Endothelial cell of umbilical vein (primary cell): ENCODE measurements around the gene DDHD1. TPM values are rescaled to one million over a fixed set of nuclear protein-coding genes. Genes with fewer than 3 reads are reported as not detected.

ENCODE experiments used
- BruUV-seq: library from RNA; stranded (reverse); fragments of 400-500 nt; replicated peaks from 2 replicates; lab custom pipeline; 2021; lab: Mats Ljungman, UMichigan
- CTCF ChIA-PET: fragments of 300-600, 350-600 bp; sonication (Branson Sonifier 250); formaldehyde crosslinking; loops from one replicate; lab custom pipeline; 2021; ENCODE audit warnings: antibody characterized with exemption, inconsistent platforms; lab: Charles Lee
- POLR2A ChIA-PET: fragments of 300-600, 350-600 bp; sonication (Branson Sonifier 250); formaldehyde crosslinking; loops from one replicate; lab custom pipeline; 2021; ENCODE audit warnings: antibody characterized with exemption, inconsistent platforms; lab: Charles Lee
- DNase-seq: peaks from one replicate; pipeline ENCODE4 v3.0.0-alpha.2; 2011; ENCODE audit warnings: low read depth, low spot score
- FAIRE-seq: peaks from 2 replicates; lab custom pipeline; 2011; peaks lifted over from hg19 to GRCh38; lab: Jason Lieb, UNC
- H2AFZ ChIP-seq: 2 replicates; pipeline ENCODE4 v1.6.0; 2012; ENCODE audit warnings: low read depth, low read length, control low read depth, inconsistent platforms
- H3K27ac ChIP-seq: 2 replicates; pipeline ENCODE4 v1.5.1; 2011; ENCODE audit warnings: low read depth, mild to moderate bottlenecking, control low read depth, low read length, moderate library complexity; ENCODE audit not compliant: insufficient read depth
- H3K27me3 ChIP-seq, 2 experiments: 2 replicates each; pipeline versions ENCODE4 v1.6.0 to v1.6.1; 2011; ENCODE audit warnings: low read length in 2 of 2, mixed read lengths in 1 of 2; ENCODE audit not compliant: control insufficient read depth in 2 of 2, insufficient read depth in 2 of 2
- H3K36me3 ChIP-seq, 2 experiments: 2 replicates in 1 of 2; 3 replicates in 1 of 2; pipeline ENCODE4 v1.5.1; 2011; ENCODE audit warnings: low read length in 2 of 2, mild to moderate bottlenecking in 1 of 2, moderate library complexity in 1 of 2; ENCODE audit not compliant: control insufficient read depth in 2 of 2, insufficient read depth in 2 of 2; ENCODE audit errors: extremely low read depth in 1 of 2
- H3K4me1 ChIP-seq: 3 replicates; pipeline ENCODE4 v1.5.1; 2011; ENCODE audit warnings: mild to moderate bottlenecking, low read length; ENCODE audit not compliant: control insufficient read depth, insufficient read depth; ENCODE audit errors: extremely low read depth
- H3K4me2 ChIP-seq: 2 replicates; pipeline ENCODE4 v1.6.1; 2011; ENCODE audit warnings: low read length, control low read depth, mixed read lengths; ENCODE audit not compliant: insufficient read depth
- H3K4me3 ChIP-seq, 3 experiments: fragments of 200-600 bp in 1 of 3; sonication (generic), shearing (Covaris generic) in 1 of 3; replicated peaks in 1 of 3; 2 replicates each; pipeline ENCODE4 v1.5.1; 2011 to 2016; ENCODE audit warnings: control low read depth in 3 of 3, low read length in 3 of 3, mild to moderate bottlenecking in 2 of 3, inconsistent platforms in 1 of 3, low read depth in 1 of 3, moderate library complexity in 1 of 3; ENCODE audit not compliant: insufficient read depth in 1 of 3
- H3K79me2 ChIP-seq: 2 replicates; pipeline ENCODE4 v1.6.0; 2012; ENCODE audit warnings: low read length, inconsistent platforms; ENCODE audit not compliant: control insufficient read depth, insufficient read depth
- H3K9ac ChIP-seq: replicated peaks from 2 replicates; pipeline ENCODE3; 2011; ENCODE audit warnings: low read length, control low read depth; ENCODE audit not compliant: insufficient read depth; ENCODE audit errors: extremely low read depth
- H3K9me1 ChIP-seq: replicated peaks from 3 replicates; pipeline ENCODE4 v1.6.0; 2011; ENCODE audit warnings: mild to moderate bottlenecking, low read length; ENCODE audit not compliant: control insufficient read depth, insufficient read depth; ENCODE audit errors: extremely low read depth
- H3K9me3 ChIP-seq: replicated peaks from 2 replicates; pipeline ENCODE4 v1.5.1; 2012; ENCODE audit warnings: low read length, inconsistent platforms; ENCODE audit not compliant: control insufficient read depth, insufficient read depth
- H4K20me1 ChIP-seq: replicated peaks from 2 replicates; pipeline ENCODE3; 2011; ENCODE audit warnings: mild to moderate bottlenecking, low read length; ENCODE audit not compliant: control insufficient read depth, insufficient read depth; ENCODE audit errors: extremely low read depth
- EZH2 ChIP-seq: IDR thresholded peaks from 2 replicates; pipeline ENCODE4 v1.6.1; 2012; ENCODE audit warnings: borderline replicate concordance, low read depth, mild to moderate bottlenecking, moderate library complexity, low read length, inconsistent platforms; ENCODE audit not compliant: severe bottlenecking
- FOS ChIP-seq: IDR thresholded peaks from 2 replicates; pipeline ENCODE4 v1.6.1; 2011; ENCODE audit warnings: mild to moderate bottlenecking, low read length, moderate library complexity, borderline replicate concordance; ENCODE audit not compliant: insufficient read depth
- GATA2 ChIP-seq: IDR thresholded peaks from 2 replicates; pipeline ENCODE4 v1.7.0; 2011; ENCODE audit warnings: low read depth, mild to moderate bottlenecking, moderate library complexity, mixed read lengths, low read length; ENCODE audit not compliant: insufficient read length, insufficient read depth
- JUN ChIP-seq: IDR thresholded peaks from 2 replicates; pipeline ENCODE4 v1.6.1; 2011; ENCODE audit warnings: borderline replicate concordance, low read depth; ENCODE audit not compliant: insufficient read length, insufficient read depth
- MYC ChIP-seq: IDR thresholded peaks from one replicate; pipeline ENCODE4 v1.6.1; 2011; ENCODE audit warnings: mild to moderate bottlenecking, low read depth, low read length
- POLR2A ChIP-seq: IDR thresholded peaks from 2 replicates; pipeline ENCODE4 v1.6.1; 2012; ENCODE audit warnings: low read depth, mild to moderate bottlenecking, control low read depth, low read length
- POLR2AphosphoS5 ChIP-seq: IDR thresholded peaks from 2 replicates; pipeline ENCODE4 v1.6.1; 2012; ENCODE audit warnings: low read depth, mild to moderate bottlenecking, control low read depth, low read length, moderate library complexity; ENCODE audit not compliant: insufficient read depth
- dilution Hi-C: fragments of 300-500 bp; cut with MboI; formaldehyde crosslinking; loops from one replicate; pipeline ENCODE4 v1.15.0; 2019; ENCODE audit warnings: low sequenced_read_pairs; ENCODE audit not compliant: extremely low pct_ligation_motif_present
- intact Hi-C: fragments of 100-400 bp; cut with micrococcal nuclease; formaldehyde crosslinking; loops from one replicate; pipeline ENCODE4 v1.10.0; 2022
- polyA plus RNA-seq, 4 experiments: library from polyadenylated mRNA; depleted of rRNA in 3 of 4; stranded (reverse) in 3 of 4; unstranded in 1 of 4; fragments of >200 nt; gene quantifications; 2 replicates each; pipeline versions ENCODE4 v1.2.1 to v1.2.3, GENCODE V29; 2011 to 2012; ENCODE audit warnings: missing spikeins in 1 of 4
- total RNA-seq: library from RNA; stranded (reverse); gene quantifications from 2 replicates; pipeline ENCODE4 v1.2.3, GENCODE V29; 2021
- TF ChIP-seq, protein P1 (sequence below), 2 donors: IDR thresholded peaks; 1 replicate in 1 of 2; 2 replicates in 1 of 2; pipeline ENCODE4 v1.5.1; 2011; ENCODE audit warnings: low read length in 2 of 2, mild to moderate bottlenecking in 2 of 2, moderate library complexity in 2 of 2, control low read depth in 1 of 2, inconsistent platforms in 1 of 2, low read depth in 1 of 2; ENCODE audit not compliant: insufficient read depth in 1 of 2; ENCODE audit errors: extremely low read depth in 1 of 2
- TF ChIP-seq, protein P2 (sequence below): IDR thresholded peaks from 2 replicates; pipeline ENCODE4 v1.6.1; 2011; ENCODE audit not compliant: insufficient read depth, insufficient read length

Gene DDHD1
- total and polyA plus RNA-seq, 2 donors (not counting 3 experiments of a cell fraction or from before 2014, with no cell fraction given) = 2.7 to 12.4 TPM

DNA sequence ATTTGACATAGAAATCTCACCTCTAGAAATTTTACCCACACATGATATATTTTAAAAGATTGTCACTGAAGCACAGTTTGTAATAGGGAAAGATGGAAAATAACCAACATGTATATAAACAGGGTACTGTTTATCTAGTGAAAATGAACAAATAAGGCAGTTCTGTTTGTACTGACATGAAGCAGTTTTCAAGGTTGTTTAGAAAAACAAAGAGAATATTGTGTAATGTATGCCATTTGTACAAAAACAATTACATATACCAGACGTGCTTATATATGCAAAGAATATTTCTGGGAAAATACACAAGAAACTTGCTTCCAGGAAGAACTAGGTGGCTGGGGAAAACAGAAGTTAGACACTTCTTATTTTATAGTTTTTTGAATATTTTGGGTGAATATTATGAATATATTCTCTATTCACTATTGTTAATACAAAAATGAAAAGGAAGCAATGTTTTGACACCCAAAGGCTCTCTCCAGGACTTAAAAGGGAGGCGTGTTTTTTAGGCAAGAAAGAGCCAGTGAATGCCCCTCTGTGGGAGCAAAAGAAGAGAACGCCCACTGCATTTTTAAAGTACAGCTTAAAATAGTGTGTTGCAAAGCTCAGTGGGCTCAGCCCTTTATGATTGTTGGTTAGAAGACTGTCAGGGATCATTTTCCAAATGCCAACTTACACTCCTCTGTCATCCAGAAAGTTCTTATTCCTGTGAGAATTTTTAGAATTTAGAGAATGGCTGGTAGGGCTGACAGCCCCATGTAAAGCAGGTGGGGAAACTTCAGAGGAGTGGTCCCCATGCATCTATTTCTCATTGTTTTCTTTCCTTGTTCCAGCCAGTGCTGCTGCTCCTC, 142.7 kb downstream of the DDHD1 start:
- DNase-seq (no peak), FAIRE-seq (no peak)
- H3K79me2 ChIP-seq = no peaks in the 10 kb centered on the region
- dilution Hi-C loops = no loop called here
- TF ChIP-seq, protein P1, sequence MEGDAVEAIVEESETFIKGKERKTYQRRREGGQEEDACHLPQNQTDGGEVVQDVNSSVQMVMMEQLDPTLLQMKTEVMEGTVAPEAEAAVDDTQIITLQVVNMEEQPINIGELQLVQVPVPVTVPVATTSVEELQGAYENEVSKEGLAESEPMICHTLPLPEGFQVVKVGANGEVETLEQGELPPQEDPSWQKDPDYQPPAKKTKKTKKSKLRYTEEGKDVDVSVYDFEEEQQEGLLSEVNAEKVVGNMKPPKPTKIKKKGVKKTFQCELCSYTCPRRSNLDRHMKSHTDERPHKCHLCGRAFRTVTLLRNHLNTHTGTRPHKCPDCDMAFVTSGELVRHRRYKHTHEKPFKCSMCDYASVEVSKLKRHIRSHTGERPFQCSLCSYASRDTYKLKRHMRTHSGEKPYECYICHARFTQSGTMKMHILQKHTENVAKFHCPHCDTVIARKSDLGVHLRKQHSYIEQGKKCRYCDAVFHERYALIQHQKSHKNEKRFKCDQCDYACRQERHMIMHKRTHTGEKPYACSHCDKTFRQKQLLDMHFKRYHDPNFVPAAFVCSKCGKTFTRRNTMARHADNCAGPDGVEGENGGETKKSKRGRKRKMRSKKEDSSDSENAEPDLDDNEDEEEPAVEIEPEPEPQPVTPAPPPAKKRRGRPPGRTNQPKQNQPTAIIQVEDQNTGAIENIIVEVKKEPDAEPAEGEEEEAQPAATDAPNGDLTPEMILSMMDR (IDR thresholded peaks at IDR 0.05; ENCODE audit: extremely low read depth in 1 of 2, insufficient read depth in 1 of 2, low read depth in 1 of 2, low read length in 2 of 2) = no peak
- TF ChIP-seq EZH2 (no peak), FOS (no peak), POLR2AphosphoS5 (no peak), POLR2A (no peak), MYC (no peak), GATA2 (no peak), JUN (no peak)
- TF ChIP-seq, protein P2, sequence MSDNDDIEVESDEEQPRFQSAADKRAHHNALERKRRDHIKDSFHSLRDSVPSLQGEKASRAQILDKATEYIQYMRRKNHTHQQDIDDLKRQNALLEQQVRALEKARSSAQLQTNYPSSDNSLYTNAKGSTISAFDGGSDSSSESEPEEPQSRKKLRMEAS = no peak
- BruUV-seq = no TSS peak
- POLR2A ChIA-PET = no interaction called here
- H3K9ac ChIP-seq = no peak overlapping the region
- no peaks in the 10 kb centered on the region for H3K36me3 ChIP-seq
- no peaks in the 10 kb centered on the region for H3K9me3 ChIP-seq
- H3K4me3 ChIP-seq = no peak overlapping the region
- CTCF ChIA-PET = interaction anchor here (0.9 to 1.0 kb wide), 3 partner anchors 8 to 185 kb away, joined by 3 to 4 read pairs (median 3); no protein-coding TSS in a partner anchor
- no peak overlapping the region for H3K4me2 ChIP-seq
- H3K9me1 ChIP-seq = no peaks in the 10 kb centered on the region
- H4K20me1 ChIP-seq = no peaks in the 10 kb centered on the region
- H3K4me1 ChIP-seq = no peaks in the 10 kb centered on the region
- no peak overlapping the region for H2AFZ ChIP-seq
- no peak overlapping the region for H3K27ac ChIP-seq
- peaks cover 2% of the 10 kb centered on the region in 2 experiments for H3K27me3 ChIP-seq
- intact Hi-C loops = no loop called here
